Endothelial cell of umbilical vein (primary cell): Measurements from ENCODE around the gene CCDC30. TPM values are rescaled to one million over a fixed set of nuclear protein-coding genes. Genes with fewer than 3 reads are reported as not detected.

ENCODE experiments used
- BruUV-seq: library from RNA; stranded (reverse); fragments of 400-500 nt; replicated peaks from 2 replicates; lab custom pipeline; 2021; lab: Mats Ljungman, UMichigan
- CTCF ChIA-PET: fragments of 300-600, 350-600 bp; sonication (Branson Sonifier 250); formaldehyde crosslinking; loops from one replicate; lab custom pipeline; 2021; ENCODE audit warnings: antibody characterized with exemption, inconsistent platforms; lab: Charles Lee
- POLR2A ChIA-PET: fragments of 300-600, 350-600 bp; sonication (Branson Sonifier 250); formaldehyde crosslinking; loops from one replicate; lab custom pipeline; 2021; ENCODE audit warnings: antibody characterized with exemption, inconsistent platforms; lab: Charles Lee
- DNase-seq: peaks from one replicate; pipeline ENCODE4 v3.0.0-alpha.2; 2011; ENCODE audit warnings: low read depth, low spot score
- FAIRE-seq: peaks from 2 replicates; lab custom pipeline; 2011; peaks lifted over from hg19 to GRCh38; lab: Jason Lieb, UNC
- H2AFZ ChIP-seq: 2 replicates; pipeline ENCODE4 v1.6.0; 2012; ENCODE audit warnings: low read depth, low read length, control low read depth, inconsistent platforms
- H3K27ac ChIP-seq: 2 replicates; pipeline ENCODE4 v1.5.1; 2011; ENCODE audit warnings: low read depth, mild to moderate bottlenecking, control low read depth, low read length, moderate library complexity; ENCODE audit not compliant: insufficient read depth
- H3K27me3 ChIP-seq, 2 experiments: 2 replicates each; pipeline versions ENCODE4 v1.6.0 to v1.6.1; 2011; ENCODE audit warnings: low read length in 2 of 2, mixed read lengths in 1 of 2; ENCODE audit not compliant: control insufficient read depth in 2 of 2, insufficient read depth in 2 of 2
- H3K36me3 ChIP-seq, 2 experiments: 2 replicates in 1 of 2; 3 replicates in 1 of 2; pipeline ENCODE4 v1.5.1; 2011; ENCODE audit warnings: low read length in 2 of 2, mild to moderate bottlenecking in 1 of 2, moderate library complexity in 1 of 2; ENCODE audit not compliant: control insufficient read depth in 2 of 2, insufficient read depth in 2 of 2; ENCODE audit errors: extremely low read depth in 1 of 2
- H3K4me1 ChIP-seq: 3 replicates; pipeline ENCODE4 v1.5.1; 2011; ENCODE audit warnings: mild to moderate bottlenecking, low read length; ENCODE audit not compliant: control insufficient read depth, insufficient read depth; ENCODE audit errors: extremely low read depth
- H3K4me2 ChIP-seq: 2 replicates; pipeline ENCODE4 v1.6.1; 2011; ENCODE audit warnings: low read length, control low read depth, mixed read lengths; ENCODE audit not compliant: insufficient read depth
- H3K4me3 ChIP-seq, 3 experiments: fragments of 200-600 bp in 1 of 3; sonication (generic), shearing (Covaris generic) in 1 of 3; replicated peaks in 1 of 3; 2 replicates each; pipeline ENCODE4 v1.5.1; 2011 to 2016; ENCODE audit warnings: control low read depth in 3 of 3, low read length in 3 of 3, mild to moderate bottlenecking in 2 of 3, inconsistent platforms in 1 of 3, low read depth in 1 of 3, moderate library complexity in 1 of 3; ENCODE audit not compliant: insufficient read depth in 1 of 3
- H3K79me2 ChIP-seq: 2 replicates; pipeline ENCODE4 v1.6.0; 2012; ENCODE audit warnings: low read length, inconsistent platforms; ENCODE audit not compliant: control insufficient read depth, insufficient read depth
- H3K9ac ChIP-seq: replicated peaks from 2 replicates; pipeline ENCODE3; 2011; ENCODE audit warnings: low read length, control low read depth; ENCODE audit not compliant: insufficient read depth; ENCODE audit errors: extremely low read depth
- H3K9me1 ChIP-seq: replicated peaks from 3 replicates; pipeline ENCODE4 v1.6.0; 2011; ENCODE audit warnings: mild to moderate bottlenecking, low read length; ENCODE audit not compliant: control insufficient read depth, insufficient read depth; ENCODE audit errors: extremely low read depth
- H3K9me3 ChIP-seq: replicated peaks from 2 replicates; pipeline ENCODE4 v1.5.1; 2012; ENCODE audit warnings: low read length, inconsistent platforms; ENCODE audit not compliant: control insufficient read depth, insufficient read depth
- H4K20me1 ChIP-seq: replicated peaks from 2 replicates; pipeline ENCODE3; 2011; ENCODE audit warnings: mild to moderate bottlenecking, low read length; ENCODE audit not compliant: control insufficient read depth, insufficient read depth; ENCODE audit errors: extremely low read depth
- CTCF ChIP-seq, 2 donors: IDR thresholded peaks; 1 replicate in 1 of 2; 2 replicates in 1 of 2; pipeline ENCODE4 v1.5.1; 2011; ENCODE audit warnings: low read length in 2 of 2, mild to moderate bottlenecking in 2 of 2, moderate library complexity in 2 of 2, control low read depth in 1 of 2, inconsistent platforms in 1 of 2, low read depth in 1 of 2; ENCODE audit not compliant: insufficient read depth in 1 of 2; ENCODE audit errors: extremely low read depth in 1 of 2
- EZH2 ChIP-seq: IDR thresholded peaks from 2 replicates; pipeline ENCODE4 v1.6.1; 2012; ENCODE audit warnings: borderline replicate concordance, low read depth, mild to moderate bottlenecking, moderate library complexity, low read length, inconsistent platforms; ENCODE audit not compliant: severe bottlenecking
- FOS ChIP-seq: IDR thresholded peaks from 2 replicates; pipeline ENCODE4 v1.6.1; 2011; ENCODE audit warnings: mild to moderate bottlenecking, low read length, moderate library complexity, borderline replicate concordance; ENCODE audit not compliant: insufficient read depth
- GATA2 ChIP-seq: IDR thresholded peaks from 2 replicates; pipeline ENCODE4 v1.7.0; 2011; ENCODE audit warnings: low read depth, mild to moderate bottlenecking, moderate library complexity, mixed read lengths, low read length; ENCODE audit not compliant: insufficient read length, insufficient read depth
- JUN ChIP-seq: IDR thresholded peaks from 2 replicates; pipeline ENCODE4 v1.6.1; 2011; ENCODE audit warnings: borderline replicate concordance, low read depth; ENCODE audit not compliant: insufficient read length, insufficient read depth
- MAX ChIP-seq: IDR thresholded peaks from 2 replicates; pipeline ENCODE4 v1.6.1; 2011; ENCODE audit not compliant: insufficient read depth, insufficient read length
- MYC ChIP-seq: IDR thresholded peaks from one replicate; pipeline ENCODE4 v1.6.1; 2011; ENCODE audit warnings: mild to moderate bottlenecking, low read depth, low read length
- POLR2A ChIP-seq: IDR thresholded peaks from 2 replicates; pipeline ENCODE4 v1.6.1; 2012; ENCODE audit warnings: low read depth, mild to moderate bottlenecking, control low read depth, low read length
- POLR2AphosphoS5 ChIP-seq: IDR thresholded peaks from 2 replicates; pipeline ENCODE4 v1.6.1; 2012; ENCODE audit warnings: low read depth, mild to moderate bottlenecking, control low read depth, low read length, moderate library complexity; ENCODE audit not compliant: insufficient read depth
- dilution Hi-C: fragments of 300-500 bp; cut with MboI; formaldehyde crosslinking; loops from one replicate; pipeline ENCODE4 v1.15.0; 2019; ENCODE audit warnings: low sequenced_read_pairs; ENCODE audit not compliant: extremely low pct_ligation_motif_present
- intact Hi-C: fragments of 100-400 bp; cut with micrococcal nuclease; formaldehyde crosslinking; loops from one replicate; pipeline ENCODE4 v1.10.0; 2022
- polyA plus RNA-seq, 4 experiments: library from polyadenylated mRNA; depleted of rRNA in 3 of 4; stranded (reverse) in 3 of 4; unstranded in 1 of 4; fragments of >200 nt; gene quantifications; 2 replicates each; pipeline versions ENCODE4 v1.2.1 to v1.2.3, GENCODE V29; 2011 to 2012; ENCODE audit warnings: missing spikeins in 1 of 4
- total RNA-seq: library from RNA; stranded (reverse); gene quantifications from 2 replicates; pipeline ENCODE4 v1.2.3, GENCODE V29; 2021

The CCDC30 gene
- total and polyA plus RNA-seq, 2 donors (not counting 3 experiments of a cell fraction or from before 2014, with no cell fraction given): 0.19 to 2.9 TPM

GRCh38 chr1:42466030-42466429, 2.9 kb downstream of the CCDC30 start:
- no peak overlapping the region for H2AFZ ChIP-seq

GRCh38 chr1:42469727-42470126, 6.6 kb downstream of the CCDC30 start:
- Histone ChIP-seq H3K9me1 (no peaks in the 10 kb centered on the region), H3K36me3 (no peaks in the 10 kb centered on the region), H2AFZ (no peak overlapping the region), H3K9me3 (no peaks in the 10 kb centered on the region), H3K27ac (no peak overlapping the region), H3K79me2 (no peaks in the 10 kb centered on the region), H3K9ac (no peak overlapping the region), H3K4me3 (no peak overlapping the region), H3K27me3 (peaks cover 17% of the 10 kb centered on the region in 2 experiments), H3K4me2 (no peak overlapping the region), H3K4me1 (no peaks in the 10 kb centered on the region), H4K20me1 (no peaks in the 10 kb centered on the region)
- no peak for TF ChIP-seq MYC
- no peak for TF ChIP-seq POLR2A
- no peak for TF ChIP-seq FOS
- no peak for TF ChIP-seq GATA2
- TF ChIP-seq MAX: no peak
- no peak for TF ChIP-seq POLR2AphosphoS5
- TF ChIP-seq EZH2: no peak
- TF ChIP-seq JUN: no peak
- TF ChIP-seq CTCF (IDR thresholded peaks at IDR 0.05; ENCODE audit: extremely low read depth in 1 of 2, insufficient read depth in 1 of 2, low read depth in 1 of 2, low read length in 2 of 2): no peak
- DNase-seq: no peak
- no peak for FAIRE-seq
- intact Hi-C loops (no loop called here), dilution Hi-C loops (no loop called here)
- no TSS peak for BruUV-seq
- ChIA-PET POLR2A (no interaction called here), CTCF (interaction anchor here (0.7 kb wide), 1 partner anchor 12 kb away, joined by 4 read pairs; no protein-coding TSS in a partner anchor)

More at GRCh38 chr1:42466030-42466429, 2.9 kb downstream of the CCDC30 start:
- Histone ChIP-seq H3K9ac (no peak overlapping the region), H3K4me2 (no peak overlapping the region), H3K4me1 (peaks cover 7% of the 10 kb centered on the region), H3K27ac (no peak overlapping the region), H3K27me3 (peaks cover 13 to 17% of the 10 kb centered on the region in 2 experiments), H3K36me3 (no peaks in the 10 kb centered on the region), H3K9me1 (no peaks in the 10 kb centered on the region), H3K79me2 (no peaks in the 10 kb centered on the region), H3K4me3 (no peak overlapping the region), H4K20me1 (no peaks in the 10 kb centered on the region), H3K9me3 (no peaks in the 10 kb centered on the region)
- dilution Hi-C loops (no loop called here), intact Hi-C loops (no loop called here)
- ChIA-PET POLR2A (no interaction called here), CTCF (no interaction called here)
- DNase-seq: no peak
- FAIRE-seq: no peak
- TF ChIP-seq POLR2AphosphoS5: no peak
- no peak for TF ChIP-seq POLR2A
- no peak for TF ChIP-seq MYC
- TF ChIP-seq EZH2: no peak
- no TSS peak for BruUV-seq
